GM18873 (cell line): ENCODE data around the gene DNAJC7.
"Not testable (repeated sequence)": the region's sequence is repeated elsewhere in the genome, so short reads cannot be mapped to it uniquely, and the experiment has no call there.

ENCODE experiments used
- ATAC-seq: cut with Tn5 transposase; IDR thresholded peaks from one replicate; pipeline ENCODE4 v1.9.1; 2021; ENCODE audit warnings: mild to moderate bottlenecking, moderate library complexity, moderate number of reproducible peaks; ENCODE audit not compliant: unreplicated experiment, low FRiP score

Gene DNAJC7

GRCh38 chr17:41962111-41962510, 55.1 kb downstream of the DNAJC7 start:
- ATAC-seq, result no peak

GRCh38 chr17:41959336-41960095, 57.7 kb downstream of the DNAJC7 start:
- ATAC-seq, result no peak

- no peak for ATAC-seq
These were observed 58.3 kb downstream of the DNAJC7 start for GRCh38 chr17:41959030-41959335.

- ATAC-seq, result no peak
These were observed 59.3 kb downstream of the DNAJC7 start for GRCh38 chr17:41957869-41958439.

GRCh38 chr17:41957031-41957868, 60.0 kb downstream of the DNAJC7 start:
- no peak for ATAC-seq

GRCh38 chr17:41956522-41956921, 60.7 kb downstream of the DNAJC7 start:
- no peak for ATAC-seq

- no peak for ATAC-seq
These were observed 68.3 kb downstream of the DNAJC7 start for GRCh38 chr17:41948762-41949460.

- ATAC-seq, result no peak
These were observed 72.3 kb downstream of the DNAJC7 start for GRCh38 chr17:41944943-41945342.

- no peak for ATAC-seq
These were observed 73.7 kb downstream of the DNAJC7 start for GRCh38 chr17:41943492-41943891.

GRCh38 chr17:41942626-41943373, 74.4 kb downstream of the DNAJC7 start:
- ATAC-seq, result no peak

- ATAC-seq, result no peak
These were observed 76.1 kb downstream of the DNAJC7 start for GRCh38 chr17:41941168-41941567.

- ATAC-seq, result no peak
These were observed 77.5 kb downstream of the DNAJC7 start for GRCh38 chr17:41939693-41940090.

- no peak for ATAC-seq
These were observed 78.1 kb downstream of the DNAJC7 start for GRCh38 chr17:41939044-41939692.

GRCh38 chr17:41937970-41938954, 79.0 kb downstream of the DNAJC7 start:
- no peak for ATAC-seq

- no peak for ATAC-seq
These were observed 81.6 kb downstream of the DNAJC7 start for GRCh38 chr17:41935641-41936040.

GRCh38 chr17:41932816-41933389, 84.3 kb downstream of the DNAJC7 start:
- ATAC-seq, result no peak

- ATAC-seq, result not testable (repeated sequence)
These were observed 85.5 kb downstream of the DNAJC7 start for GRCh38 chr17:41931715-41932114.

GRCh38 chr17:41930833-41931156, 86.4 kb downstream of the DNAJC7 start:
- ATAC-seq, result peak; percentile 18
